ENCODE measurements around the gene MYLK4.

GRCh38 chr6:2651536-2651935 is 99.2 kb downstream of the MYLK4 start:
- TF ChIP-seq EZH2 (IDR thresholded peaks at IDR 0.05) (no peak), POLR2AphosphoS5 (IDR thresholded peaks at IDR 0.05; ENCODE audit: borderline replicate concordance, low read depth, low read length) (no peak), FOXP2 (optimal IDR thresholded peaks at IDR 0.05; ENCODE audit: control extremely low read depth, extremely low read length, insufficient read depth) (no peak)

Measured in SK-N-MC (cell line).